ENCODE measurements around the gene ZNF18.

The ZNF18 gene, protein sequence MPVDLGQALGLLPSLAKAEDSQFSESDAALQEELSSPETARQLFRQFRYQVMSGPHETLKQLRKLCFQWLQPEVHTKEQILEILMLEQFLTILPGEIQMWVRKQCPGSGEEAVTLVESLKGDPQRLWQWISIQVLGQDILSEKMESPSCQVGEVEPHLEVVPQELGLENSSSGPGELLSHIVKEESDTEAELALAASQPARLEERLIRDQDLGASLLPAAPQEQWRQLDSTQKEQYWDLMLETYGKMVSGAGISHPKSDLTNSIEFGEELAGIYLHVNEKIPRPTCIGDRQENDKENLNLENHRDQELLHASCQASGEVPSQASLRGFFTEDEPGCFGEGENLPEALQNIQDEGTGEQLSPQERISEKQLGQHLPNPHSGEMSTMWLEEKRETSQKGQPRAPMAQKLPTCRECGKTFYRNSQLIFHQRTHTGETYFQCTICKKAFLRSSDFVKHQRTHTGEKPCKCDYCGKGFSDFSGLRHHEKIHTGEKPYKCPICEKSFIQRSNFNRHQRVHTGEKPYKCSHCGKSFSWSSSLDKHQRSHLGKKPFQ

DNA sequence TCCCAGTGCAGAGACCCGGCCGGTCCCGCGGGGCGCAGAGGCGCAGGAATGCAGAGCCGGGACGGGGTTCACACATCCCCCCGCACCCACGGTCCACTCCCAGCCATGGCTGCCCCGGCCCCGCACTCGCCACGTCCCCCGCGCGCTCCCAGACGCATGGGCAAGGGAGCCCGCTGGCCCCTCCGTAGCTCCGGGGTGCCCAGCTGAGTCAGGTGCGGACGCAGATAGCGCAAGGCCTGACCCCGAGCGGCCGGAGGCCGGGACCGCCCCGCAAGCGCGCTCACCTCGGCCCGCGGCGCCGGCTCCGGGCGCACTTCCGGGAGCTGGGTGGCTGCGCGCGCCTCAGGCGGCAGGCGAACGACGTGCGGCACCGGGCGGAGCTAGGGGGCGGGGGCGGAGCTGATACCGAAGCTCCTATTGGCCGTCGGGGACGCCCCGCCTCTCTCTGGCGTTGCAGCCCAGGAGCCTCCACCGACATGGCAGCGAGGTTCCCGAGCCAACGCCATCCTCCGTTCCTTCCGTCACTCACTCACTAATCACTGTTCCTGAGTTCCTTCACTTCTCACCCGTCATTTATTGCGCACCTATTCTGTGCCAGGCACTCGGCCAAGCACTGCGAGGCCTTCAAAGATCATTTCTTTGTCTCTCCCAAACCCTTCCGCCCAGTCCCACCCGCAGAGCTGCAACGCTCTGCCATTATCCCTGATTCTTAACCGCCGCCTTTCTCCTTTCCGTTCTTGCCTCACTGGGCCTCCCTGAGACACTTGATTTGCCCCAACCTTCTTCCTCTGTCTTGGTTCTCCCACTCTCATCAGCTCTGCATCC is at the start of gene ZNF18:
Gene ZNF18 (minus strand): TSS at position 329 of the 825 bp plus-strand sequence. CDS start 4,646 bp downstream, outside the sequence.
- no peak for DNase-seq (ENCODE audit: low read depth, low spot score)

DNA sequence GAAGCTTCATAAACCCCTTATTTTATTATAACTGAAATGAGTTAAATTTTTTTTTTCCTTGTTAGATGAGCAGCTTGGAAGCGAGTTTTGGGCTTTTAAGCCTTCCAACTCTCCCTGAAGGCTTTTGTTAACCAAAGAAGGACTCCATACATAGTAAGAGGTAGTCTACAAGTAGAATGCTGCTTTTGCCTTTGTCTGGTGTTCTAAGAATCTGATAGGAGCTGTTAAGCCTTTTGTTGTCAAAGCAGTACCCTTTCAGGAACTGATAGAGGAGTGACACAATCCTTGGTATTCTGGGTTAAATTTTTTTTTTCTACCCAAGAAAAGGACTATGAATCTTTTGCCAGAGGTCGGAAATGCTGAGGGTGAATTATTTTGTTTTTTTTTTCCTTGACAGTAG is 49.5 kb upstream of the ZNF18 start:
- peak; percentile 47 for DNase-seq (ENCODE audit: low read depth, low spot score)

DNA sequence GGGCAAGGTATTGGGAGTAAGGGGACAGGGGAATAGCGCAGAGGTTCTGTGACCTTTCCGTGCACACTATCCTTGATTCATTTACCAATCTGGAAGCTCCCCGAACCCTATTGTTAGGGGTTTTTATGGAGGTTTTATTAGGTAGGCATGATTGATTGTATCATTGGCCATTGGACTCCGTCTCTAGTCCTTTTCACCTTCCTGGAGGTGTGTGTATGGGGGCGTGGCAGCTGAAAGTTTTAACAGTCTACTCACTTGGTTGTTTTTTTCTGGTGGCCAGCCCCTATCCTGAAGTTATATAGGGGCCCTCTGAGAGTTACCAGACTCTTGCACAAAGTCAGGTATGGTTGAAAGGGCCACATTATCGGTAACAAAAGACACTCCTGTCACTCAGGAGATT is 46.4 kb upstream of the ZNF18 start:
- no peak for DNase-seq (ENCODE audit: low read depth, low spot score)

- no peak for DNase-seq (ENCODE audit: low read depth, low spot score)
Measured at GRCh38 chr17:12041312-12041711, 44.0 kb upstream of the ZNF18 start.

DNA sequence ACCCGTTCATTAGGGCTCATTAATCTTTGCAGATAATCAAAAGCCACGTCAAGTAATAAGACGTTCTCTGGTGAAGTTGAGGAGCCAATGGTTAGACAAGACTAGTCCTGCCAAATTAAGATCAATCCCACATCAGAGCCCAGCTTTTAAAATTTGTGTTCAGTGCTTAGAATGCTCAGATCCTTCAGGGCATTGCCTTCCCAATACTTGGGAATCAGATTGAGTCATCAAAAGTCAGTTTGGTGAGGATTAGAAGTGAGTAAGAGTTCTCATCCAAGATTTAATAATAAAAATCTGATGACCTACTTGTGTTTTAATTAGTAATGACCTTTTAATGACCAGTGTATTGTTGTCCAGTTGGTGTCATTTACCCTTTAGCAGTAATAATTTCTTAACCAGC is 43.2 kb upstream of the ZNF18 start:
- no peak for DNase-seq (ENCODE audit: low read depth, low spot score)

DNA sequence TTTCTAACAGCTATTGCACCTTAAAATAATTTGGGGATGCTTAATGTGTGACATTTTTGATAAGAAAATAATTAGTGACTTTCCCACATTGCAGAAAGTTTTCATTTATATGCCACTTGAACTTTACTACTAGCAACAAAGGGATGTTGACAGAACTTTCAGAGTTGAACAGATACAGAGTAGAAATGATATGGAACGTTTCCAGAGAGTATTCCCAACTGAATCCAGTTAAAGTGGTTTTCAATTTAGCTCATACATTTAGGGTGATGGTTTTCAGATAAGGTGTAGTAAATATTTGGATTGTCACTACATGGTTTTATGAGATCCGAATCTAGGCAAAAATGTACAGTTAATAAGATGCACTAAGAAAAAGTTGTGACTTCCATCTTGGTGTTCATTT is 40.7 kb upstream of the ZNF18 start:
- DNase-seq (ENCODE audit: low read depth, low spot score), result no peak

DNA sequence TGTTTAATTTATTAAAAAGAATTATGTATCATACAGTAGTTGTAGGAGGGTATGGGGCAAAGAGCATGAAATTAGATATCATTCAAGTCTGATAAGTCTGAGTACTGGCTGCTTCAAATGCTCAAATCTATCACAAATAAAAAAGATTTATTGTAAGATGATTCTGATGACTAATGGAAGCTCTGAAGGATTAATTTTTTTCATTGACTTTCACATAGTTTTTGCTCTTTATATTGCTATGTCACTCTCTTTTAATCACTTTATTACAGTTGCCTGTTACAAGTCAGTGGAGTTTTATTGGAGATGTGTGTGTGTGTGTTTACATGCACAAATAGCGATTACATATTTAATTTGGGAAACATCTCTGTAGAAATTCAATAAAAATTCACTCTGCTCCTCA is 38.4 kb upstream of the ZNF18 start:
- no peak for DNase-seq (ENCODE audit: low read depth, low spot score)

DNA sequence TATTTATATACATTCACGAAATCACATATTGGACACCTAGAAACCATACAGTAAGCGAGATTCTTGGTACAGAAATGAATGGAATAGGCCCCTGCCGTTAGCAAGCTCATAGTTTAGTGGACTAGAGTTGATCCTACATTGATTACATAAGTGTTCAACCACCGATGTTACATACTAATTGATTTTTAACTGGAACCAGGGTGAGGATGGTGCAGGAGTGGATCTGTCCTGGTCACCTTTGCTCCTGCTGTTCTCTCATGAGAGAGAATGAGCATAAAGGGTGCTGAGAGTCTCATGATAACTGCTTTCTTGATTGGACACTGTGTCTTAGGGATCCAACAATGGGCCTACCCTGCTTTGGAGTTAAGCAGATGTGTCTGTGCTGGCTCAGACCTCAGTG is 37.3 kb upstream of the ZNF18 start:
- no peak for DNase-seq (ENCODE audit: low read depth, low spot score)

DNA sequence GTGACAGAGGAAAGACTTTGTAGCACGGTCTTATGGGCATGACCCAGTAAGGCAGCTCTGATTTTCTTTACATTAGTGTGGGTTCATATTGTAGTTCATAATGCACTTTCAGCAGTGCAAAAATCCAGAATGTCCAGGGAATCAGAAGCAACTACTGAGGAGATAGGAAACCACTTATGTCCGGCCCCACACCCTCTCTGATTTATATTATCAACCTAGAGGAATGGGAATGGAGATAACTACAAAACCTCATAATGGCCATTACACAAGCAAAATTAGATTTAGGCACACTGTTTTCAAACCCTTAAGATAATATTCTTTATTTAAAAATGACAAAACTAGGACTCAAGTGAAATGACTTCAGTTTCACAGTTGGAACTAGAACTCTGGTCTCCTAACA is 31.3 kb upstream of the ZNF18 start:
- no peak for DNase-seq (ENCODE audit: low read depth, low spot score)

- DNase-seq (ENCODE audit: low read depth, low spot score), result no peak
Measured at GRCh38 chr17:12027658-12028057, 30.4 kb upstream of the ZNF18 start.

DNA sequence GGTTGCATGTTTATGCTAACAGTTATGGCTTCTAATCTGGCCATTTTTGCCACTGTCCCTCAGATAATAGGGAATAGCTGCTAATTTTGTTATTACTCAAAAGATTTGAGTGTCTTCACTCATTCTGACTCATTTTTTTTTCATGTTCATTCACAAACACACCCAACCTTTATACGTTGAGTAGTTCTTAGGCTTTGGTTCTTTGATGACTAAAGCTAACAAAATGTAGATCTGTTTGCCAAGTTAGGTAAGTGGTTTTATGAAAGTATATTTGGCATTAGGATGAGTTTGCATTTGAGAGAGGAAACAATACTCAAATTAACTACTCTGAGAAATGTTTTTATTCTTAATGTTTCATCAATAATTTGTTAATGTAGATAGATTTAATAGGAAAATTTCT is 27.1 kb upstream of the ZNF18 start:
- DNase-seq (ENCODE audit: low read depth, low spot score), result no peak

DNA sequence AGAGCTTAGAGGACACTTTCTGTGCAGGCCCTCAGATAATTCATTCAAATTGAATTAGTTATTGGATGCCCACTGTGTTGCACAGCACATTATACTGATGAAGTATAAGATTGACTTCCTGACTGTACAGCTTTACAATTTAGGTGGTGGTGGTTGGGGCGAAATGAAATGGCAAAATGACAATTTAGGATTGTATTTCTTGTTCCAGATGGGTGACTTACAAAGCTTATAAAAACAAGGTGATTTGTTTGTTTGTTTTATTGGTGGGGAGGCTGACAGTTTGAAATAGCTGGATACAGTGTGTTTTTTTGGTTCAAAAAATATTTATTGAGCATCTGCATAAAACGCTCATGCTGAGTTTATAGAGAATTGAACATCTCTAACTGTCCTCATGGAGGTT is 25.0 kb upstream of the ZNF18 start:
- no peak for DNase-seq (ENCODE audit: low read depth, low spot score)

DNA sequence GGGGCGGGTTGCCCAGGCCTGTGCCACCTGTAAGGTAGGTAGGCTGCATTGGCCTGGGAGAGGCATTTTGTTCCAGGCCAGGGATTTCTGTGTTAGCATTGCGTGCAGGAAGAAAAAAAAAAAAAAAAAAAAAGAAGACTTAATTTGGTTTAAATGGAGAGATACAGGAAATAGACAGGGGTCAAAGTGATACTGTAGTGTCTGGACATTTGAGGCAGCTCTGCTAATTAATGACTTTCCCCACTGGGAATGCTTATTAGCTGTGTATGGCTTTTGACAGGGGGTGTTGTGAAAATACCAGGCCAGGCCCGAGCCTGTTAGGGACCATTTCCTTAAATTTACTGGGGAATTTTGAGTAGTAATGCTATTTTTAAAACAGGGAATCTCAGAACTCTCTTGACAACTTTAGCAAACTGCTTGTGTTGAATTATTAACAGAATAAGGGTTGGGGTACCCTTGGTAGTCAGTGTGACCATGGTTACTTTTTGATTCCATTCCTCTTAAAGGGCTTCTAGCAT is 24.4 kb upstream of the ZNF18 start:
- no peak for DNase-seq (ENCODE audit: low read depth, low spot score)

DNA sequence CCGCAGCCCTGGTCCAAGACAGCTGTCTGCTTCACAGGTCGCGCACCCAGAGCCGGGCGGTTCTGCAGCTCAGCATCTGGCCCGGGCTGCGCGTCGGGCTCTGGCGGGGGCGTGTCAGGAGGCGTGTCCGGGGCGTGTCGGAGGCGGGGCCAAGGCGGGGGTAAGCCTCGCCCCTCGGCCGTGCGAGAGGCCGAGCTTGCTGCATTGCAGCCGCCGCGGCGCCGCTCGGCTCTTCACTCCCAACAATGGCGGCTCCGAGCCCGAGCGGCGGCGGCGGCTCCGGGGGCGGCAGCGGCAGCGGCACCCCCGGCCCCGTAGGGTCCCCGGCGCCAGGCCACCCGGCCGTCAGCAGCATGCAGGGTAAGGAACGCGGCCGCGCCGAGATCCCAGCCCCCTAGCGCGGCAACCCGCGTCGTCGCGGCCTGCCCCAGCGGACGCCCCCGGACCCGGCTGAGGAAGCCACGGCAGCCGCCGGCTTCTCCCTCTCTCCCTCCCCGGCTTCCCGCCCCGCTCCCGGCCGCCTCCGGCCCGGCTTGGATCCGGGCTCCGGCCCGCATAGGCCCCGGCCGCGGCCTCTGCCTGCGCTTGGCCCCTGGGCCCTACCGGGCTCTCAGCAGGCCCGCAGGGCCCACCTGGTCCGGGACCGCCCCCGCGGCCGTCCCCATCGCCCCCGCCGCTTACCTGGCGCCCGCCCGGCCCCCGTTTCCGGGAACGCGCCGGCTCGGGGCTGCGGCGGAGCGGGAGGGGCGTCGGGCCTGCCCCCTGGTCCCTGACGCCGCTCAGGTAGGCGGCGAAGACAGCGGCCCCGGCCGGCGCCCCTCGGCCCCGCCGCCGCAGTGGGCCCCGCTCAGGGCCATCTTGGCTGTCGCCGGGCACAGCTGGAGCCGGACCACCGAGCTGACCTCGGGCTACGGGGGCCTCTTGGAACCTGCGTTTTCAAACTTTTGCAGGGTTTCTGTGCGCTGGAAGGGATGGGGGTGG is 23.7 kb upstream of the ZNF18 start, which contains the start of gene MAP2K4:
Gene MAP2K4 (plus strand): TSS at position 236 of the 981 bp plus-strand sequence. CDS start 10 bp downstream, at position 246.
- DNase-seq (ENCODE audit: low read depth, low spot score), result no peak

DNA sequence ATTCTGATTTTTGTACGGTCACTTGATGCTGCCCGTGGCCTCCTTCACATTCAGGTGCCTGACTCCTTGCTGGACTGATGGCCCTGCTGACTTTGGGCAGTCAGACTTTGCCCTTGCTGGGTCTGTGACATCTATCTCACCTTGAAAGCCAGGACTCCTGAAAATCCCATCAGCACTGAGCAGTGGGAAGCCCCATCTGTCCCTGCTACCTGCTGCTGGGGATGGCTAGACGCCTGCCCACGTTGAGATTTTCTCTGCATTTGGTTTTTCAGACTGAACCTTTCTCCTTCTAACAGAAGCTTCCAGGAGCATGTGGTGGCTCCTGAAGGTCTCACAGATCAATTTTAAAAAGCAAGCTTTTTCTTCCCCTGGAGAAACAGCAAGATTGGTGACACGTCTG is 10.2 kb upstream of the ZNF18 start:
- no peak for DNase-seq (ENCODE audit: low read depth, low spot score)

- DNase-seq (ENCODE audit: low read depth, low spot score), result no peak
Measured at GRCh38 chr17:11999696-12000095, 2.4 kb upstream of the ZNF18 start.

DNA sequence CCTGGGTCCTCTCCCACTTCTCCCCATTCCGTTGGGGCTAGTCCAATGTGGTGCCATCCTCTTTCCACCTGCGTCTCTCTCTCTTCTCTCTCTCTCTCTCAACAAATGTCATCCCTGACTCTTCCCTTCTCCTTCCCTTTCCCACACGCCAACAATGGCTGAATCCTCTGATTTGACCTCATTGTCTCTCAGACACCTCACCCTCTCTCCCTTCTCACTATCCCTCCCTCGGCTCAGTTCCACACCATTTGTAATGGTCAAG is 628 bp upstream of the ZNF18 start:
- no peak for DNase-seq (ENCODE audit: low read depth, low spot score)

- DNase-seq (ENCODE audit: low read depth, low spot score), result no peak
Measured at GRCh38 chr17:11996722-11997146, 541 bp downstream of the ZNF18 start.

GRCh38 chr17:11991461-11991860 is 5.8 kb downstream of the ZNF18 start:
- DNase-seq (ENCODE audit: low read depth, low spot score), result peak; percentile 74

- no peak for DNase-seq (ENCODE audit: low read depth, low spot score)
Measured at GRCh38 chr17:11990363-11990983, 6.8 kb downstream of the ZNF18 start.

DNA sequence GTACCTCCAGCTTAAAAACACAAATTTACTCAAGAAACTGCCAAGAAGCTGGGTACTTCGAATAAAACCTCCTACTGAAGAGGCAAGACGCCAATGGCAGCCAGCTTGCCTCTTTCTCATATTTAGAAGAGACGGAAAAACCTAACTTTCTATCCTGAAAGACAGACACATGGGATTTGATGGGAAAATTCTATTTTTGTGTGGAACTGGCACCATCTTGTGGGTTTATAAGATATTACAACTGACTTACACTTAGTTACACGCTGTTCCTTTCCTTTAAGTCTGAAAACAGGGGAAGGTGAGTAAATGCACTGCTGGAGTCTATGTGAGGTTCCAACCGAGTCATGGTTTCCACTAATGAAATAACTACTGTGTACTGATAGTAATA is 10.3 kb downstream of the ZNF18 start:
- DNase-seq (ENCODE audit: low read depth, low spot score), result no peak

All from iPS DF 19.7 (cell line).